Fibroblast of lung (primary cell): ENCODE measurements around the gene SEMA6B. TPM values are rescaled to one million over a fixed set of nuclear protein-coding genes. Genes with fewer than 3 reads are reported as not detected.

Experiments used
- DNase-seq, 2 donors: peaks; one replicate each; pipeline versions ENCODE4 v3.0.0 to v3.0.0-alpha.2; 2010; ENCODE audit warnings: low read depth in 2 of 2
- H2AFZ ChIP-seq: 2 replicates; pipeline ENCODE4 v1.5.1; 2012; ENCODE audit warnings: low read length, control low read depth, inconsistent platforms
- H3K27ac ChIP-seq: 2 replicates; pipeline ENCODE4 v1.5.1; 2011; ENCODE audit warnings: low read length, control low read depth; ENCODE audit not compliant: insufficient read depth
- H3K27me3 ChIP-seq: 2 replicates; pipeline ENCODE4 v1.5.1; 2011; ENCODE audit warnings: mild to moderate bottlenecking, low read length; ENCODE audit not compliant: control insufficient read depth, insufficient read depth
- H3K36me3 ChIP-seq: 2 replicates; pipeline ENCODE4 v1.5.1; 2011; ENCODE audit warnings: low read length; ENCODE audit not compliant: control insufficient read depth, insufficient read depth
- H3K4me1 ChIP-seq: 2 replicates; pipeline ENCODE4 v1.5.1; 2011; ENCODE audit warnings: low read length; ENCODE audit not compliant: control insufficient read depth, insufficient read depth; ENCODE audit errors: extremely low read depth
- H3K4me2 ChIP-seq: 2 replicates; pipeline ENCODE4 v1.5.1; 2011; ENCODE audit warnings: low read length, control low read depth; ENCODE audit not compliant: insufficient read depth; ENCODE audit errors: extremely low read depth
- H3K4me3 ChIP-seq, 4 experiments: fragments of 200-600 bp in 1 of 4; sonication (generic) in 1 of 4; replicated peaks in 1 of 4; 2 replicates each; pipeline ENCODE4 v1.5.1; 2011 to 2016; ENCODE audit warnings: low read length in 4 of 4, low read depth in 3 of 4, mild to moderate bottlenecking in 3 of 4, control low read depth in 2 of 4, inconsistent platforms in 1 of 4, mixed read lengths in 1 of 4; ENCODE audit not compliant: insufficient read depth in 1 of 4; ENCODE audit errors: control extremely low read depth in 1 of 4
- H3K79me2 ChIP-seq: 2 replicates; pipeline ENCODE4 v1.5.1; 2012; ENCODE audit warnings: mild to moderate bottlenecking, low read length, inconsistent platforms; ENCODE audit not compliant: control insufficient read depth, insufficient read depth
- H3K9ac ChIP-seq: 2 replicates; pipeline ENCODE4 v1.5.1; 2011; ENCODE audit warnings: mild to moderate bottlenecking, low read length, control low read depth; ENCODE audit not compliant: insufficient read depth
- H3K9me3 ChIP-seq: 2 replicates; pipeline ENCODE4 v1.5.1; 2012; ENCODE audit warnings: low read depth, low read length; ENCODE audit not compliant: control insufficient read depth, insufficient read depth
- H4K20me1 ChIP-seq: 2 replicates; pipeline ENCODE4 v1.5.1; 2011; ENCODE audit warnings: low read length; ENCODE audit not compliant: control insufficient read depth, insufficient read depth; ENCODE audit errors: extremely low read depth
- EZH2 ChIP-seq: IDR thresholded peaks from 2 replicates; pipeline ENCODE4 v1.5.1; 2012; ENCODE audit warnings: low read length, control low read depth, mild to moderate bottlenecking; ENCODE audit errors: missing control alignments
- polyA plus RNA-seq, 2 donors: library from polyadenylated mRNA; depleted of rRNA in 1 of 2; stranded (reverse) in 1 of 2; unstranded in 1 of 2; fragments of >200 nt; gene quantifications; 2 replicates each; pipeline ENCODE4 v1.2.1, GENCODE V29; 2011 to 2012; ENCODE audit warnings: missing spikeins in 1 of 2
- total RNA-seq: library from RNA; depleted of rRNA; stranded (reverse); fragments of >200 nt; gene quantifications from 2 replicates; pipeline ENCODE4 v1.2.1, GENCODE V29; 2014
- TF ChIP-seq, protein P1 (sequence below), 2 donors: IDR thresholded peaks in 1 of 2; conservative IDR thresholded peaks in 1 of 2; 1 replicate in 1 of 2; 2 replicates in 1 of 2; pipeline ENCODE4 v1.5.1; 2011 to 2012; ENCODE audit warnings: low read length in 2 of 2, control low read depth in 1 of 2, inconsistent platforms in 1 of 2, low read depth in 1 of 2, mild to moderate bottlenecking in 1 of 2

Gene SEMA6B
- total and polyA plus RNA-seq, 2 donors (not counting 1 experiment from before 2014, with no cell fraction given), result under 0.01 to 0.31 TPM

DNA sequence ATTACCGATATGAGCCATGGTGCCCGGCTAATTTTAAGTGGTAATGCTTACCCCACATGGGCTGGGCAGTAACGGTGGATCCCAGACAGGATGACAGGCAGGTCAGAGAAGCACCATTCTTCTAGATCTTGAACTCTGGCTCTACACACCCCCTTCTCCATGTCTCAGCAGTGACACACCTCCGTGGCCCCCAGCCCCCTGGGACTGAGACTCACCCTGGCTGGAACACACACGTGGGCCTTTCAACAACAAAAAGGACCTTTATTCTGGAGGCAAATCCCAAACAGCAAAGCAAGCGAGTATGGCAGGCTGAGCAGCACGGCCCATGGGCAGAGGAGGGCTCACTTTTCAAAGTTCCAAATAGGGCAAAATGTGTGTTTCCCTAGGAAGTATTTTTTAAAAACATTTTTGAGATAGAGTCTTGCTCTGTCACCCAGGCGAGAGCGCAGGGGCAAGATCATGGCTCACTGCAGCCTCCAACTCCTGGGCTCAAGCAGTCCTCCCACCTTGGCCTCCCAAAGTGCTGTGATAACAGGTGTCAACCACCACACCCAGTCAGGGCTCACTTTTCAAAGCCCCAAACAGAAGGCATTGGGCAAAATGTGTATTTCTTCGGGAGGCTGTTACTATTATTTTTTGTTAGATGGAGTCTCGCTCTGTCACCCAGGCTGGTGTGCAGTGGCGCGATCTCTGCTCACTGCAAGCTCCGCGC lies 37.0 kb downstream of the SEMA6B start:
- Histone ChIP-seq H3K36me3 (no peaks in the 10 kb centered on the region), H3K4me3 (no peak overlapping the region), H3K27ac (no peak overlapping the region), H3K27me3 (no peaks in the 10 kb centered on the region), H4K20me1 (no peaks in the 10 kb centered on the region), H3K4me2 (no peak overlapping the region), H3K79me2 (no peaks in the 10 kb centered on the region), H3K9me3 (no peaks in the 10 kb centered on the region), H3K9ac (no peak overlapping the region), H2AFZ (no peak overlapping the region), H3K4me1 (no peaks in the 10 kb centered on the region)
- TF ChIP-seq EZH2, result no peak
- TF ChIP-seq, protein P1, sequence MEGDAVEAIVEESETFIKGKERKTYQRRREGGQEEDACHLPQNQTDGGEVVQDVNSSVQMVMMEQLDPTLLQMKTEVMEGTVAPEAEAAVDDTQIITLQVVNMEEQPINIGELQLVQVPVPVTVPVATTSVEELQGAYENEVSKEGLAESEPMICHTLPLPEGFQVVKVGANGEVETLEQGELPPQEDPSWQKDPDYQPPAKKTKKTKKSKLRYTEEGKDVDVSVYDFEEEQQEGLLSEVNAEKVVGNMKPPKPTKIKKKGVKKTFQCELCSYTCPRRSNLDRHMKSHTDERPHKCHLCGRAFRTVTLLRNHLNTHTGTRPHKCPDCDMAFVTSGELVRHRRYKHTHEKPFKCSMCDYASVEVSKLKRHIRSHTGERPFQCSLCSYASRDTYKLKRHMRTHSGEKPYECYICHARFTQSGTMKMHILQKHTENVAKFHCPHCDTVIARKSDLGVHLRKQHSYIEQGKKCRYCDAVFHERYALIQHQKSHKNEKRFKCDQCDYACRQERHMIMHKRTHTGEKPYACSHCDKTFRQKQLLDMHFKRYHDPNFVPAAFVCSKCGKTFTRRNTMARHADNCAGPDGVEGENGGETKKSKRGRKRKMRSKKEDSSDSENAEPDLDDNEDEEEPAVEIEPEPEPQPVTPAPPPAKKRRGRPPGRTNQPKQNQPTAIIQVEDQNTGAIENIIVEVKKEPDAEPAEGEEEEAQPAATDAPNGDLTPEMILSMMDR (conservative IDR thresholded peaks at IDR 0.05 in 1 of 2, IDR thresholded peaks at IDR 0.05 in 1 of 2; ENCODE audit: low read depth in 1 of 2, low read length in 2 of 2), result no peak
- DNase-seq, result no peak

DNA sequence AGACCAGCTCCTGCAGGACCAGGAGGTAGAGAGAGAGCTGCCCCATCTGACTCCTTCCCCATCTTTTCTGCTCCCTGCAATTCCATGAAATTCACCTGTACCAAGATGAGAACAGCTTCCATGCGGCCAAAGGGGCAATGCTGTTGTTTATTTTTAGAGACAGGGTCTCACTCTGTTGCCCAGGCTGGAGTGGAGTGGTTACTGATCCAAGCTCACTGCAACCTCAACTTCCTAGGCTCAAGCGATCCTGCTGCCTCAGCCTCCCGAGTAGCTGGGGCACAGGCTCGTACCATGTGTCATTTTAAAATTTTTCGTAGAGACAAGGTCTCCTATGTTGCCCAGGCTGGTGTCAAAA lies 37.6 kb downstream of the SEMA6B start:
- TF ChIP-seq, protein P1 (conservative IDR thresholded peaks at IDR 0.05 in 1 of 2, IDR thresholded peaks at IDR 0.05 in 1 of 2; ENCODE audit: low read depth in 1 of 2, low read length in 2 of 2), result no peak
- no peak for TF ChIP-seq EZH2
- Histone ChIP-seq H3K9me3 (no peaks in the 10 kb centered on the region), H3K4me3 (no peak overlapping the region), H3K27ac (no peak overlapping the region), H2AFZ (no peak overlapping the region), H3K79me2 (no peaks in the 10 kb centered on the region), H3K36me3 (no peaks in the 10 kb centered on the region), H4K20me1 (no peaks in the 10 kb centered on the region), H3K9ac (no peak overlapping the region), H3K4me2 (no peak overlapping the region), H3K4me1 (no peaks in the 10 kb centered on the region), H3K27me3 (no peaks in the 10 kb centered on the region)
- DNase-seq, result no peak

DNA sequence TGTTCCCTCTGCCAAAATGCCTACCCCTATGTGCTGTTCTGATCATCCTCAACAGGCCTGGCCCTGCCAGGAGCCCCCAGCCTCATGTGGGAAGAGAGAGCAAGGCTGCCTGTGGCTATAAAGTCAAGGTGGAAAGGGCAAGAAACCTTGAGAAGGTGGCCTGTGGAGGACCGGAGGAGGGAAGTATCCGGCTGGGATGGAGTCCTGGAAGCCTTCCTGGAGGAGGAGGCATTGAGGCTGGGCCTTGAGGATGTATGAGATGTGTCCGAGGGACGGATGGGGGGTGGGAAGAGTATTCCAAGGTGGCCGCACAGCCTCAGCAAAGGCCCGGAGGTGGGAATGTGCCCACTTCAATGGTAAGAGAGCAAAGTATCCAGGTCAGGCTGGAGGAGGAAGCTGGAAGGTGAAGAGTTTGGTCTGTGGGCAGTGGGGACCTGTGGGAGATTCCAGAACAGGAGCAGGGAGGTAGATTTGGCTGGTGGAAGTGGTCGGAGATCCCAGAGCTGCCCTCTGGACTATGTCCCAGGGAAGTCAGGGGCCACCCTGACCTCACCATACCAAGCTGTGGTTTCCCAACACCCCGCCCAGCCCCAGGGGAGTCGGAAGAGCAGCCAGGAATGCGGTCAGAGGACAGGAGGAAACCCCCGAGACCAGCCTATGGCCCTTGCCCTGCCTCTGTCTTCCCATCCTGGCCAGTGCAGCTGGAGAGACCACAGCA lies 38.2 kb downstream of the SEMA6B start:
- Histone ChIP-seq H2AFZ (no peak overlapping the region), H3K27me3 (no peaks in the 10 kb centered on the region), H3K9me3 (no peaks in the 10 kb centered on the region), H3K36me3 (no peaks in the 10 kb centered on the region), H3K27ac (no peak overlapping the region), H3K4me1 (no peaks in the 10 kb centered on the region), H3K9ac (no peak overlapping the region), H3K4me3 (no peak overlapping the region), H3K4me2 (no peak overlapping the region), H3K79me2 (no peaks in the 10 kb centered on the region), H4K20me1 (no peaks in the 10 kb centered on the region)
- DNase-seq, result no peak
- no peak for TF ChIP-seq EZH2
- TF ChIP-seq, protein P1 (conservative IDR thresholded peaks at IDR 0.05 in 1 of 2, IDR thresholded peaks at IDR 0.05 in 1 of 2; ENCODE audit: low read depth in 1 of 2, low read length in 2 of 2), result no peak
